ENCODE measurements around the gene EPX.

- TF ChIP-seq CTCF (conservative IDR thresholded peaks at IDR 0.05 in 1 of 2, IDR thresholded peaks at IDR 0.05 in 1 of 2; ENCODE audit: low read depth in 1 of 2, low read length in 2 of 2) (no peak), EZH2 (IDR thresholded peaks at IDR 0.05; ENCODE audit: low read length, missing control alignments) (no peak)
Observed at GRCh38 chr17:58227733-58228132, 35.2 kb downstream of the EPX start.
